Measurements from ENCODE around the gene CCDC178. TPM values are rescaled to one million over a fixed set of nuclear protein-coding genes. Genes with fewer than 3 reads are reported as not detected.

Gene CCDC178
- total RNA-seq, 2 experiments from 2014 or later = not detected

DNA sequence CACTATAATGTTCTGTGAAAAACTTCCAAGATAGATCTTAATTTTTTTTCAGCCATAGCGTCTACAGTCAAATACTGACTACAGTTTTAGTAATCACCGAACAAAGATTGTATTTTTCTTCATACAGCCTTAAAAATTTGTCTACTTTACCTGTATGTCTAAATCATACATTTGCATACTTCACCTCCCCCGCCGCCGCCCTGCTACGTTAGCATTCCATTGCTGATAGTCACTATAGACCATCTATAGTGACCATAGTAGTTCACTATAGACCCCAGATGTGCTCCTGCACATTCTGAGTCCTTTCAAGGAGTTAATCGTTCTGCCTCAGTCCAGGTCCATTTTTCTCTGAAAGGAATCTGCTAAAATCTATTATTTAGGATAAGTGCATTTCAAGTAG, 325.0 kb downstream of the CCDC178 start:
- no peaks in the 10 kb centered on the region for H3K27me3 Mint-ChIP-seq
- H3K9me3 Mint-ChIP-seq = peaks cover 9% of the 10 kb centered on the region
- no peak overlapping the region for H3K27ac Mint-ChIP-seq
- DNase-seq = no peak
- H3K36me3 Mint-ChIP-seq (ENCODE audit: low read depth) = no peaks in the 10 kb centered on the region
- POLR2A ChIA-PET = no interaction called here
- H3K4me3 Mint-ChIP-seq = no peak overlapping the region
- CTCF ChIA-PET = no interaction called here
- no peaks in the 10 kb centered on the region for H3K4me1 Mint-ChIP-seq

DNA sequence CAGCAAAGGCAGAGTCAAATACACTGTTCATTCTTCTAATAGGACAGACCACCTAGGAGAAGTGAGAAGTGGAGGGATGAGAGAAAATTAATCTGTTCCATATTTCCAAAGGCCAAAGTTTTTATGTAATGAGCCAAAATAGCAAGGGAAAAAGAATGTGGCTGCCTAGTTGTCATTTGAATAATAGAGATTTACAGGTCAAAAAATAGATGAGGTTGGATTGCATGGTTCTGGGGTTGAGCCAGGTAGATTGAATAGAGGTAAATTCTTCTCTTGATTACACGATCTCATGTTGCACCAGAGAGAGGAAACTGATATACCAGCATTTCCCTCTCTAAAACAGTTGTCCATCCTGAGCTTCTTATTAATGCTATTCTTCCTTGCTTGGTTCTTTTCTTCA, 325.8 kb downstream of the CCDC178 start:
- Mint-ChIP-seq H3K9me3 (peaks cover 9% of the 10 kb centered on the region), H3K4me1 (no peaks in the 10 kb centered on the region), H3K27me3 (no peaks in the 10 kb centered on the region), H3K27ac (no peak overlapping the region), H3K36me3 (ENCODE audit: low read depth) (no peaks in the 10 kb centered on the region), H3K4me3 (no peak overlapping the region)
- ChIA-PET CTCF (no interaction called here), POLR2A (no interaction called here)
- DNase-seq = no peak

DNA sequence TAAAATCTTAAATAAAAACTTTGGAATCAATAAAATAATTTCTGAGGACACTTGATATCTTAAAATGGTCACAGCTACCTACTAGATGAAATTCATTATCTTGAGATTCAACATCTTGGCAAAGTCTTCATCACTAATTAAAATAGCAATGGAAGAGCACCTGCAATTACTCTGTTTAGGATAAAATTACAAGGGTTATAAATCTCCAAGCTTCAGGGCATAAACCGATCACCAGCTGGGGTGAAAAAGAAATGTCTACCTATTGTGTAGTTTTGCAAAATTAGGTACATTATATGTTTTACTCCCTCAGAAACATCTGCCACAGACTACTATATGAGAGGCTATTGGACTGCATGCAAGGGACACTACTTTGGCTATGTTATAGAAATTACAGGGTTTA, 327.1 kb downstream of the CCDC178 start:
- no peak for DNase-seq
- Mint-ChIP-seq H3K36me3 (ENCODE audit: low read depth) (no peaks in the 10 kb centered on the region), H3K4me3 (no peak overlapping the region), H3K9me3 (peaks cover 9% of the 10 kb centered on the region), H3K4me1 (no peaks in the 10 kb centered on the region), H3K27ac (no peak overlapping the region), H3K27me3 (no peaks in the 10 kb centered on the region)
- POLR2A ChIA-PET = no interaction called here
- CTCF ChIA-PET = no interaction called here

DNA sequence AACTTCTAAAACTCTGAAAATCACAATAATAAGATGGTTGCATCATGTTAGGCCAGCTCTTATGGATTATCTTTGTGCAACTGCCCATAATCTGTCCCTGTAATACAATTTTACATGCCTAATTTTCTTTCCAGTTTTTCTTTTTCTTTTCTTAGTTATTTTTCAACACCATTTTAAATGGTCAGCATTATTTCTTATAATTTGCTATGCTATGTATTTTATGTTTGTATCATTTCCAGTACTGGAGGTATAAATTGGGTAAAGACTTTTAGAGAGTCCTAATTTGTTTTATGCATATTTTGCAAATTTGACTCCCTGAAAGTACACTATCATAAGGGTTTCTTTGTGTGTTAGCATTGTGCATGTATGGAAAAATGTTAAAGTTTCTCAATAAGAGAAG, 333.0 kb downstream of the CCDC178 start:
- no peaks in the 10 kb centered on the region for H3K4me1 Mint-ChIP-seq
- POLR2A ChIA-PET = no interaction called here
- CTCF ChIA-PET = no interaction called here
- no peak overlapping the region for H3K4me3 Mint-ChIP-seq
- H3K27ac Mint-ChIP-seq = no peak overlapping the region
- H3K9me3 Mint-ChIP-seq = peaks cover 3% of the 10 kb centered on the region
- DNase-seq = no peak
- H3K27me3 Mint-ChIP-seq = no peaks in the 10 kb centered on the region
- no peaks in the 10 kb centered on the region for H3K36me3 Mint-ChIP-seq (ENCODE audit: low read depth)

DNA sequence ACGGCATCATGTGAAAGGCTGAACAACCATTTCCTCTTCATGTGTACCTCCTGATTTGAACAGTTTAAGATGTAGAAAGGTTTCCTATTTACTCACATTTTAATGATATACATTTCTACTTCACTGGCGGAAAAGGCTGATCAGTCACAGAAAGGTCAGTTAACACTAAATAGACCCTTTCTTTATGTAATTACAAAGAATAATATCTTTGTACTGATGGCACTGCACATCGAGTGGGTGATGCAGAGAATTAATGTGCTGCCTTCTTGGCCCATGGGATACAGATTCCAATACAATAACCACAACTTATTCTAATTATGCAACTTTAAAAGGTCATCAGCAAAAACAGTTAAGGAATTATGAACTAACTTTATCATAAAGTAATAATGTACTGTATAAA, 339.2 kb downstream of the CCDC178 start:
- no peaks in the 10 kb centered on the region for H3K27me3 Mint-ChIP-seq
- H3K4me1 Mint-ChIP-seq = no peaks in the 10 kb centered on the region
- DNase-seq = no peak
- H3K9me3 Mint-ChIP-seq = peaks cover 6% of the 10 kb centered on the region
- H3K4me3 Mint-ChIP-seq = no peak overlapping the region
- CTCF ChIA-PET = no interaction called here
- H3K27ac Mint-ChIP-seq = no peak overlapping the region
- no peaks in the 10 kb centered on the region for H3K36me3 Mint-ChIP-seq (ENCODE audit: low read depth)
- POLR2A ChIA-PET = no interaction called here

DNA sequence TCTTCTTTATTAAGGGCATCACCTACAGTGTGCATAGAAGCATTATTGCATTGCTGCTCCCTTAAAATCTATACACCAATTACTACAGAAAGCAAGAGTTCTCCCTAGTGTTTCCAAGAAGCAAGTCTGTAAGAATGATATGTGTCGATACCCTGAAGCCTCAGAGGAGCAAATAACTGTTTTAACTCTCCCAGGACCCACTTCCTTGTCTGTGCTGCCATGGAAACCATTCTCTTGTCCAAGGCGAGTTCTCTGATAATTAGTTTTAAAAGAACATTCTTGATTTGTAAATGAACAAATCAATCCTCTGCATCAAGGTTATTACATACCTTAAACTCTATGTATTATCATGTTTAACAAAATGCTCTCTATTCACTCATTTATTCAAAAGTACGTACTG, 340.9 kb downstream of the CCDC178 start:
- no peak for DNase-seq
- no peak overlapping the region for H3K27ac Mint-ChIP-seq
- ChIA-PET POLR2A (no interaction called here), CTCF (no interaction called here)
- H3K27me3 Mint-ChIP-seq = no peaks in the 10 kb centered on the region
- H3K9me3 Mint-ChIP-seq = peaks cover 6% of the 10 kb centered on the region
- H3K4me1 Mint-ChIP-seq = no peaks in the 10 kb centered on the region
- H3K36me3 Mint-ChIP-seq (ENCODE audit: low read depth) = no peaks in the 10 kb centered on the region
- H3K4me3 Mint-ChIP-seq = no peak overlapping the region

DNA sequence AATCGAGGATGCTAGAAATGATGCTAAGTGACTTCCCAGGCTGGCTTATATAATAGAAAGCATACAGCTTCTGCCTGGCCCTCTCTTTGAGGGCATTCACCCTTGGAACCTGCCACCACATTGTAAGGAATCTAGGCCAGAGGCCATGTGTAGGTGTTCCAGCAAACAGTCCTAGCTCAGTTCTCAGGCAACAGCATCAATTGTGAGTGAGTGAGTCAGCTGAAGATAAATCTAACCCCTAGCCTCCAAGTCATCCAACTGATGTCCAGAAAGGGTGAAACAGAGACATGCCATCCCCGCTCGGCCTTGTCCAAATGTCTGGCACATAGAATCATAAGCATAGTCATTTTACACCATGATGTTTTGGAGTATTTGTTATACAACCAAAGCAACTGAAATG, 343.4 kb downstream of the CCDC178 start:
- Mint-ChIP-seq H3K4me1 (no peaks in the 10 kb centered on the region), H3K27me3 (no peaks in the 10 kb centered on the region), H3K9me3 (peaks cover 5% of the 10 kb centered on the region), H3K27ac (no peak overlapping the region), H3K36me3 (ENCODE audit: low read depth) (no peaks in the 10 kb centered on the region), H3K4me3 (no peak overlapping the region)
- ChIA-PET CTCF (no interaction called here), POLR2A (no interaction called here)
- DNase-seq = no peak

DNA sequence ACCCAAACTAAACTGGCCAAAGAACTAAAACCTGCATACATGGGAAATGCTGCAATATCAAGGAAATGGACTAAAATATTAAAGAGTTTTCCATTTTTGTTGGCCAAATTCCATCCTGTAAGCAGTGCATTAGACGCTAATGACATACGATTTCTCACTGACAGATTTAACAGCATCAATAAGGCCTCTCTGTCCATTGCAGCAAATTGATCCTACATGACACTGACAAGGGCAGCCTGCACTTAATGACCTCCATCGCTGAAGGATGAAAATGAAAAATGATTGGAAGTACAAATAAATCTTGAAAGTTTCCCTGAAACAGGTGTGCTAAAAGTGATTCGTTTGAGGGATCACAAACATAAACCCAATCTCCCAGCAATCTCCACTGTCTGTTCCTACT, 350.1 kb downstream of the CCDC178 start:
- Mint-ChIP-seq H3K27me3 (no peaks in the 10 kb centered on the region), H3K9me3 (peaks cover 6% of the 10 kb centered on the region), H3K27ac (no peak overlapping the region), H3K36me3 (ENCODE audit: low read depth) (no peaks in the 10 kb centered on the region), H3K4me1 (no peaks in the 10 kb centered on the region), H3K4me3 (no peak overlapping the region)
- DNase-seq = no peak
- CTCF ChIA-PET = no interaction called here
- POLR2A ChIA-PET = no interaction called here

DNA sequence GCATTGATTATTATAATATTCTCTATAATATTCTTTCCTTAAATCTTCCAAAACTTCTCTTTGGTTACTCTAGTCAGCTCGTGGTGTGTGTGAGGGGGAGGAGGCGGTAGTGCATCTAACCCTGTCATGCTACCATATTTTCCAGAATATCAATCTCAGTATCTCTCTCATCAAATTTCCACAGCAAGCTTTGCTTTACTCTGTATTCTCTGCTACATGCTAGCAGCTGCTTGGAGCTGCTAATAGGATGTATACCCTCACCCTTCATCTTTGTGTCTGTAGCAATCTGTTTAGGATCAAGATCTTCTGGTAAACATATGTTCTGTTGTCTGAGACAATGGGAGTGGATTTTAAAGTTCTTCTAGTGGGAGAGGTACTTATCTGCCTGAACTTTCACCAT, 363.9 kb downstream of the CCDC178 start:
- Mint-ChIP-seq H3K4me3 (no peak overlapping the region), H3K27me3 (no peaks in the 10 kb centered on the region), H3K9me3 (peaks cover 2% of the 10 kb centered on the region), H3K4me1 (no peaks in the 10 kb centered on the region), H3K36me3 (ENCODE audit: low read depth) (no peaks in the 10 kb centered on the region), H3K27ac (no peak overlapping the region)
- ChIA-PET POLR2A (no interaction called here), CTCF (no interaction called here)
- DNase-seq = no peak

DNA sequence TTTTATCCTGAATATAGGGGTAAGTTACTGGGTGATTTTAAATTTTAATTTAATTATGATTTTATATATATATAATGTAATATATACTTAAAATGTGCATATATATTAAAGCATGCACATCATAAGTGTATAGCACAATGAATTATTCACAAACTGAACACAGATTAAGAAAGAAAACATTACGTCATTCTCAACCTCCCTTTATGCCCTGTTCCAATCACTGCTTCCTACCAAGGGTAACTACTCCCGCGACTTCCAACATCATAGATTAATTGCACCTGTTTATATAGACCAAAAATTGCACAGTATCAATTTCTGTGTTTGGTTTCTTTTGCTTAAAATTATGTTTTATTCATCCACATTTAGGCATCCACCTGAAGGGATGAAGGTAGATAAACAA, 366.4 kb downstream of the CCDC178 start:
- peaks cover 2% of the 10 kb centered on the region for H3K9me3 Mint-ChIP-seq
- H3K27ac Mint-ChIP-seq = no peak overlapping the region
- no peaks in the 10 kb centered on the region for H3K36me3 Mint-ChIP-seq (ENCODE audit: low read depth)
- no peaks in the 10 kb centered on the region for H3K4me1 Mint-ChIP-seq
- ChIA-PET POLR2A (no interaction called here), CTCF (no interaction called here)
- DNase-seq = no peak
- no peak overlapping the region for H3K4me3 Mint-ChIP-seq
- H3K27me3 Mint-ChIP-seq = no peaks in the 10 kb centered on the region

DNA sequence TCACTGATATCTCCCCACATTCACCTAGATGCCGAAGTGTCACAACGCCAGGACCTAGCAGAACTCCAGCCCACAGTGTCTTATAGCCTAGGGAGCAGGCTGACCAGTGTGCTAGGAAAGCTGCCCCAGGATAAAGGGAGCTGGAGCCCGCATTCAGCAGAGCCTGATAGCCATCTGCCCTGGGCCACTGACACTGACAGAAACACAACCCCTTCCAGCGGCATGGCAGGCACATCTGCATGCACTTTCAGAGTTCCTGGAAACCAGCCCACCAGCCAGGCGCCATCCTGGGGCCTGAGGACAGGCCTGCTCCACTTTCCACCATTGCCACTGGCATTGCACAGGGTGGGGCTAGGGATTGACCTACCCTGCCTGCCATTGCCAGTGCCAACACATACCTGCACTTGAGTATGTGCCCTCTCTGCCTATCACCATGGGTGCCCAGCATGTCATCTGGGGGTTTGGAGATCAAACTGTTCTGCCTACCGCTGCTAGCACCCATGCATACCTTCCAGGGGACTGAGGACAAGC, 377.6 kb downstream of the CCDC178 start:
- Mint-ChIP-seq H3K27me3 (no peaks in the 10 kb centered on the region), H3K4me3 (no peak overlapping the region), H3K36me3 (ENCODE audit: low read depth) (no peaks in the 10 kb centered on the region), H3K27ac (no peak overlapping the region), H3K9me3 (peaks cover 21% of the 10 kb centered on the region), H3K4me1 (no peaks in the 10 kb centered on the region)
- DNase-seq = no peak
- POLR2A ChIA-PET = no interaction called here
- CTCF ChIA-PET = no interaction called here

DNA sequence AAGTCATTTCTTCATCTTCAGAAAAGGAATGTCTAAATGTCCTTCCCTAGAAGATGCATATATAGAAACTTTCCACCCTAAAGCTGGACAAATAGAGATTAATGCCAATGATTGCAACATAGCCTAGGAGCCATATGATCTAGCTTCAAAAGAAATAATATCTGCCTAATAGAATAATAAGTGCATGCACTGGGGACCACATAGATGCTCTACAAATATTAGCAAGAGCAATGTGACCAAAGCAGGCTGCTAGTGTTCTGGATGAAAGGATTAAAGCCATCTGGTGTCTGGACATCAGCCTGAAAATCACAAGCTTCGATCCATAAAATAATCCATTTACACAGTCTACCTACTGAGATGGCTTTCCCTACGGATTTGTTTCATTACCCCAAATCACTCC, 387.6 kb downstream of the CCDC178 start:
- H3K4me3 Mint-ChIP-seq = no peak overlapping the region
- no peaks in the 10 kb centered on the region for H3K27me3 Mint-ChIP-seq
- no peak overlapping the region for H3K27ac Mint-ChIP-seq
- no peak for DNase-seq
- POLR2A ChIA-PET = no interaction called here
- CTCF ChIA-PET = no interaction called here
- H3K4me1 Mint-ChIP-seq = no peaks in the 10 kb centered on the region
- no peaks in the 10 kb centered on the region for H3K36me3 Mint-ChIP-seq (ENCODE audit: low read depth)
- H3K9me3 Mint-ChIP-seq = peaks cover 10% of the 10 kb centered on the region

DNA sequence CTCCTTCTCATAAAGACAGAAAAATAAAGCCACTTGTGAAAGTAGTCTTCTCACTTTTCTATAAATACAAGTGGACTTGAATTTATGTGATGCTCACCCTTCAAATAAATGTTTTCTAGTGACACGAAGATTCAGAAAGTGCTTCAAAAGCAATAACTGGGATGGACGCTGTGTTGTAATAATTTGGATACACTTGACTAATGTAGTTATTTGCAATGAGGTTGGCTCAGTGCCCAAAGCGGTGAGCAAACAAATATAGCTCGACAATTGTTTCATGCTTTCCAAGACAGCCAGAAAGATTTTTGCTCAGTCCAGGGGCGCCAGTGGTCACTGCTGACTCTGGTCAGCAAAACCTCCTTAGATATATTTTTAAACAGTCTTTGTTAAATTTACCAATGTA, 389.1 kb downstream of the CCDC178 start:
- Mint-ChIP-seq H3K4me3 (no peak overlapping the region), H3K9me3 (peaks cover 7% of the 10 kb centered on the region), H3K27ac (no peak overlapping the region), H3K4me1 (no peaks in the 10 kb centered on the region), H3K36me3 (ENCODE audit: low read depth) (no peaks in the 10 kb centered on the region), H3K27me3 (no peaks in the 10 kb centered on the region)
- no peak for DNase-seq
- CTCF ChIA-PET = no interaction called here
- POLR2A ChIA-PET = no interaction called here

DNA sequence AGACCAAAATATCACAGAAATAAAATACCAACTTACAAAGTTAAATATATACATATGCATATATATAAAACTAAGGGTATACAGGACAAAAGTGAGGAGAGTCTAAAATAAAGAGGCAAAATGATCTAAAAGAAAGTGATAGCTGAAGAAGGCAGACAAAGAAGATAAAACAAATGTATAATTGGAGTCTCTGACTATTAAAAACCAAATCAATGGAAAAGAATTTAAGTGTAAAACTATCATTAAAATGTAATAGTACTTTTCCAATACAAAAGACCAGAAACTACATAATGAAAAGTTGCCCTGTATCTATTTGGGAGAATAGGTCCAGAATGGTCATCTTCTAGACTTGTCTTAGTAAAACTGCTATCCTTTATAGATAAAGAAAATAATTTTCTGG, 400.3 kb downstream of the CCDC178 start:
- DNase-seq = no peak
- no peaks in the 10 kb centered on the region for H3K4me1 Mint-ChIP-seq
- ChIA-PET CTCF (no interaction called here), POLR2A (no interaction called here)
- H3K36me3 Mint-ChIP-seq (ENCODE audit: low read depth) = no peaks in the 10 kb centered on the region
- H3K27ac Mint-ChIP-seq = no peak overlapping the region
- peaks cover 5% of the 10 kb centered on the region for H3K9me3 Mint-ChIP-seq
- H3K4me3 Mint-ChIP-seq = no peak overlapping the region
- H3K27me3 Mint-ChIP-seq = no peaks in the 10 kb centered on the region

DNA sequence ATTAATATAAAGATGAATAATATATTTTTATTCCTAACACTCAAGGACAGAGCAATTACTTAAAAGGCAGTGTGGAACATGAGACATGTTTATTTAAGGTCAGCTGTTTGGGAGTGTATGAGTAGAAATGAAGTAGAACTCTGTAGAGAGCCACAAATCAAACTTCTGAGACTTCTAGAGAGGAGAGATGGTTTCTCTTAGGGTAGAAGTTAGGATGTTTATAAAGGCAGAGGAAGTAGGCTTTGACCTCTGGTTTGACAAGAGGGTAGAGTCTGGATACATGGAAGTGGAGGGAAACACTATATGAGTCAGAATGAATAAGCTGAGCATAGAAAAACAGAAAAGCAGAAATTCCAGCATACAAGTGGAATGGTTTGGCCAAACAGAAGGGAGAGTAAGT, 405.6 kb downstream of the CCDC178 start:
- ChIA-PET CTCF (no interaction called here), POLR2A (no interaction called here)
- H3K27ac Mint-ChIP-seq = no peak overlapping the region
- no peak for DNase-seq
- no peak overlapping the region for H3K4me3 Mint-ChIP-seq
- no peaks in the 10 kb centered on the region for H3K36me3 Mint-ChIP-seq (ENCODE audit: low read depth)
- H3K27me3 Mint-ChIP-seq = no peaks in the 10 kb centered on the region
- no peaks in the 10 kb centered on the region for H3K4me1 Mint-ChIP-seq
- no peaks in the 10 kb centered on the region for H3K9me3 Mint-ChIP-seq
